ENCODE results near the gene TERT.

GRCh38 chr5:1207555-1207954, 87.3 kb downstream of the TERT start:
- TF ChIP-seq, protein P1, sequence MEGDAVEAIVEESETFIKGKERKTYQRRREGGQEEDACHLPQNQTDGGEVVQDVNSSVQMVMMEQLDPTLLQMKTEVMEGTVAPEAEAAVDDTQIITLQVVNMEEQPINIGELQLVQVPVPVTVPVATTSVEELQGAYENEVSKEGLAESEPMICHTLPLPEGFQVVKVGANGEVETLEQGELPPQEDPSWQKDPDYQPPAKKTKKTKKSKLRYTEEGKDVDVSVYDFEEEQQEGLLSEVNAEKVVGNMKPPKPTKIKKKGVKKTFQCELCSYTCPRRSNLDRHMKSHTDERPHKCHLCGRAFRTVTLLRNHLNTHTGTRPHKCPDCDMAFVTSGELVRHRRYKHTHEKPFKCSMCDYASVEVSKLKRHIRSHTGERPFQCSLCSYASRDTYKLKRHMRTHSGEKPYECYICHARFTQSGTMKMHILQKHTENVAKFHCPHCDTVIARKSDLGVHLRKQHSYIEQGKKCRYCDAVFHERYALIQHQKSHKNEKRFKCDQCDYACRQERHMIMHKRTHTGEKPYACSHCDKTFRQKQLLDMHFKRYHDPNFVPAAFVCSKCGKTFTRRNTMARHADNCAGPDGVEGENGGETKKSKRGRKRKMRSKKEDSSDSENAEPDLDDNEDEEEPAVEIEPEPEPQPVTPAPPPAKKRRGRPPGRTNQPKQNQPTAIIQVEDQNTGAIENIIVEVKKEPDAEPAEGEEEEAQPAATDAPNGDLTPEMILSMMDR (tag by site-specific recombination; IDR thresholded peaks at IDR 0.05): no peak
- TF ChIP-seq ZNF324 (tag by site-specific recombination; IDR thresholded peaks at IDR 0.05): no peak
